ENCODE measurements around the gene TBXA2R. TPM values are rescaled to one million over a fixed set of nuclear protein-coding genes. Genes with fewer than 3 reads are reported as not detected.
"Not testable (repeated sequence)": the region's sequence is repeated elsewhere in the genome, so short reads cannot be mapped to it uniquely, and the experiment has no call there.

TBXA2R gene
- total RNA-seq: 1.9 TPM
- long read RNA-seq, partial matches to known transcripts: 1 of 6 reads
- long read RNA-seq, other reads (novel, unspliced or antisense): 1 of 6 reads

- intact Hi-C loops (cut with DNase I): no loop called here
- DNase-seq (ENCODE audit: low spot score): peak; percentile 88
These were observed at the start of gene TBXA2R for GRCh38 chr19:3606690-3607289. Gene TBXA2R (minus strand): TSS chr19:3606875. CDS start chr19:3600634, 6,241 bp downstream.

- DNase-seq (ENCODE audit: low spot score): no peak
- intact Hi-C loops (cut with DNase I): no loop called here
These were observed 49.5 kb upstream of the TBXA2R start for GRCh38 chr19:3656073-3656746.

- DNase-seq (ENCODE audit: low spot score): no peak
- intact Hi-C loops (cut with DNase I): no loop called here
These were observed 48.9 kb upstream of the TBXA2R start for GRCh38 chr19:3655402-3656072.

GRCh38 chr19:3653865-3654513 lies 47.3 kb upstream of the TBXA2R start:
- no peak for DNase-seq (ENCODE audit: low spot score)
- intact Hi-C loops (cut with DNase I): no loop called here

GRCh38 chr19:3653081-3653795 lies 46.6 kb upstream of the TBXA2R start:
- intact Hi-C loops (cut with DNase I): no loop called here
- DNase-seq (ENCODE audit: low spot score): no peak

GRCh38 chr19:3652422-3652821 lies 45.7 kb upstream of the TBXA2R start:
- intact Hi-C loops (cut with DNase I): no loop called here
- DNase-seq (ENCODE audit: low spot score): no peak

- intact Hi-C loops (cut with DNase I): no loop called here
- DNase-seq (ENCODE audit: low spot score): no peak
These were observed 45.0 kb upstream of the TBXA2R start for GRCh38 chr19:3651684-3652083.

- DNase-seq (ENCODE audit: low spot score): no peak
- intact Hi-C loops (cut with DNase I): no loop called here
These were observed 43.2 kb upstream of the TBXA2R start for GRCh38 chr19:3649888-3650287.

- intact Hi-C loops (cut with DNase I): no loop called here
- no peak for DNase-seq (ENCODE audit: low spot score)
These were observed 41.6 kb upstream of the TBXA2R start for GRCh38 chr19:3648037-3648905.

GRCh38 chr19:3647102-3647501 lies 40.4 kb upstream of the TBXA2R start:
- intact Hi-C loops (cut with DNase I); DNase-seq (ENCODE audit: low spot score): not testable (repeated sequence)

GRCh38 chr19:3646336-3647092 lies 39.8 kb upstream of the TBXA2R start:
- intact Hi-C loops (cut with DNase I): no loop called here
- no peak for DNase-seq (ENCODE audit: low spot score)

- intact Hi-C loops (cut with DNase I): no loop called here
These were observed 39.1 kb upstream of the TBXA2R start for GRCh38 chr19:3645726-3646125.

GRCh38 chr19:3645067-3645396 lies 38.4 kb upstream of the TBXA2R start:
- intact Hi-C loops (cut with DNase I): no loop called here
- no peak for DNase-seq (ENCODE audit: low spot score)

More at GRCh38 chr19:3645726-3646125, 39.1 kb upstream of the TBXA2R start:
- DNase-seq (ENCODE audit: low spot score): no peak

GRCh38 chr19:3644351-3645066 lies 37.8 kb upstream of the TBXA2R start:
- intact Hi-C loops (cut with DNase I): no loop called here
- DNase-seq (ENCODE audit: low spot score): no peak

- intact Hi-C loops (cut with DNase I): no loop called here
- DNase-seq (ENCODE audit: low spot score): no peak
These were observed 37.1 kb upstream of the TBXA2R start for GRCh38 chr19:3643674-3644313.

- DNase-seq (ENCODE audit: low spot score): no peak
These were observed 36.5 kb upstream of the TBXA2R start for GRCh38 chr19:3642987-3643673.

More at GRCh38 chr19:3642987-3643673, 36.5 kb upstream of the TBXA2R start:
- intact Hi-C loops (cut with DNase I): no loop called here

Data from cardiac septum (tissue), 1 donor.